Activated T-cell treated with anti-CD3 and anti-CD28 coated beads, Interleukin-2, amount 50 U/mL, for 24 hours (primary cell): Measurements from ENCODE around the gene CCDC116.

Source experiments
- DNase-seq: peaks from one replicate; pipeline ENCODE4 v3.0.0-alpha.2; 2020
- H3K27ac Mint-ChIP-seq: 2 replicates; pipeline ENCODE4 v1.8.0; 2020; ENCODE audit warnings: mild to moderate bottlenecking, mixed read lengths
- H3K27me3 Mint-ChIP-seq: 2 replicates; pipeline ENCODE4 v1.8.0; 2020; ENCODE audit warnings: mixed read lengths
- H3K36me3 Mint-ChIP-seq: 2 replicates; pipeline ENCODE4 v1.8.0; 2020; ENCODE audit warnings: low read depth, mixed read lengths
- H3K4me1 Mint-ChIP-seq: 2 replicates; pipeline ENCODE4 v1.8.0; 2020; ENCODE audit warnings: low read depth, mixed read lengths
- H3K4me3 Mint-ChIP-seq: 2 replicates; pipeline ENCODE4 v1.8.0; 2020; ENCODE audit warnings: mild to moderate bottlenecking, moderate library complexity, mixed read lengths
- H3K9me3 Mint-ChIP-seq: 2 replicates; pipeline ENCODE4 v1.8.0; 2020; ENCODE audit warnings: mixed read lengths

Gene CCDC116

DNA sequence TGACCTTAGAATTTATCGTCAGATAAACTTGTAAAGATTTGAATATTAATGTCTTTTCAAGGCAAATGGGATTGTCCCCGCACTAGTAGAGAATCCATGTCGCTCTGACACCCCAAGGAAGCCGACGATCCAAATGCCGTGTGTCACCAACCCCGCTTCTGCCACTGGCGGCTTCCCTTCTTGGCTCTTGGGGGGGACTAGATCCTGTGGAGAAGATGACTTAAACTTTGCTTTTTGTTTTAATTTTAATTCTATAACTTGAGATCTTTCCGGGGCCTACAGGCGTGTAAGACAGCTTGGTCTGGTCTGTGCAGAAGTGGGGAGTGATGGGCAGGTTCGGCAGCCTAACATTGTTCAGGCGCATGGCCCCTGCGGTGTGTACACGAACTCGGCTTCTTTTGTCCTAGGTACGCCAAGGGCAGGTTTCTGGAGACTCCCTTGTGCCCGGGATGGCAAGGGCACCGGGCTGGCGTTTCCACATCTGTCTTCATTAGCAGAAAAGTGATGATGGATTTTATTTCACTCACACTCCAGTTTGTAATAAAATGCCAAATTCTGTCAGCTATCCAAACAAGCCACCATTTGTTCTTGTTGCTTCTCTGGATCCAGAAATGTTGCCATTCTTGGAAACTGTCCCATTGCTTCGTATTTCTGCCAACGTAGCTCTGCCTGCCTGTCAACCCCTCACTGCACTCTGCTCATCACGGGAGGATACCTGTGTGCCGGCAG lies 9.5 kb upstream of the CCDC116 start:
- H3K27me3 Mint-ChIP-seq = no peaks in the 10 kb centered on the region
- no peaks in the 10 kb centered on the region for H3K9me3 Mint-ChIP-seq
- no peak for DNase-seq
- peak overlapping the region; percentile 95 for H3K27ac Mint-ChIP-seq
- peaks cover 39% of the 10 kb centered on the region for H3K4me1 Mint-ChIP-seq
- no peak overlapping the region for H3K4me3 Mint-ChIP-seq
- peaks cover 86% of the 10 kb centered on the region for H3K36me3 Mint-ChIP-seq

DNA sequence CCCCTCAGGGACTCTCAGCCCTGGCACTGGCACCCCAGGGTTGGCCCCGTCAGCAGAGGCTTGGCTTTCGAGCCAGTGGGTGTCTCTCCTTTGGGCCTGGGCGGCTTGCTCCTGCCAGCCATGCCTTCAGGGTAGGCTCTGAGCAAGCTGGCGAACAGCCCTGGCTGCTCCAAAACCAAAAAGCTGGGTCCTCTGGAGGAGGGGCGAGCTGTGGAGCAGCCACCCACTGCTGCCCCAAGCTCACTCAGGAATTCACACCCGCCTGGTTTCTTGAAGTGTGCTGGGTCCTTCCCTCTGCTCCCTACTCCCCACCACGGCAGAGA lies 9.0 kb upstream of the CCDC116 start:
- peak overlapping the region; percentile 95 for H3K27ac Mint-ChIP-seq
- no peak overlapping the region for H3K4me3 Mint-ChIP-seq
- H3K9me3 Mint-ChIP-seq = no peaks in the 10 kb centered on the region
- peaks cover 43% of the 10 kb centered on the region for H3K4me1 Mint-ChIP-seq
- no peaks in the 10 kb centered on the region for H3K27me3 Mint-ChIP-seq
- no peak for DNase-seq
- peaks cover 89% of the 10 kb centered on the region for H3K36me3 Mint-ChIP-seq

DNA sequence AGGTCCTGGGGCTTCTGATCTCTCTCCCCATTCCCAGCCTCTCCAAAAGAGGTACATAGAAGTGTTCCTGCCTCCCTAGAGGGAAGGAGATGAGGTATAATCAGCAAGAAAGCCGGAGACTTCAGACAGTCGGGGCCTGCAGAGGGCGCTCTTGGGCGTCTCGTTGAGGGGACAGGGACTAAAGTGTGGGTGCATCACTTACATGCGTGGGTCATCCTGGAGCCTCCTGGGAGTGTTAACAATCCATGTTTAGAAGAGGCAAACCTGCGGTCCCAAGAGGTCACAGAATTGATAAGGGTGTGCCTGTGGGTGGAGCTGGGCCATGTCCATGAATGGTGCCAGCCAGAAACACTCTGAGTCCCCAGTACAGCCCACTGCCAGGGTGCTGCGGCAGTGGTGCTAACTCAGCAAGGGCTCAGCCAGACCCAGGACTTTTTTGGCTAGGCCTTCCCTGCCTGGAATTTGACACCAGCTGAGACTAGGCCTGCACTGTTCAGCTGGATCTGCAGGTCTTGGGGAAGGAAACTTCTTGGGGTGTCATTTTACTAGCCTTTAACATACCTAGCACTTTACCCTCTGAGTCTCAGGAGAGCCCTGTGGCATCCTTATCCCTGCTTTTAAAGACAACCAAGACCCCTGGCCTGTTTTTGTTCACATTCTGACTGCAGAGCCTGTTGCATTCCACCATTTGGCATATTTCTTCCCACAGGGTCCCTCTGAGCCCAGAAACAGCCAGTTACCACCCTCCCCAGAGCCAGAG lies 8.3 kb upstream of the CCDC116 start:
- Mint-ChIP-seq H3K4me1 (peaks cover 42% of the 10 kb centered on the region), H3K4me3 (no peak overlapping the region), H3K27me3 (no peaks in the 10 kb centered on the region), H3K36me3 (peaks cover 90% of the 10 kb centered on the region), H3K9me3 (no peaks in the 10 kb centered on the region), H3K27ac (peak overlapping the region; percentile 95)
- DNase-seq = peak; percentile 66

DNA sequence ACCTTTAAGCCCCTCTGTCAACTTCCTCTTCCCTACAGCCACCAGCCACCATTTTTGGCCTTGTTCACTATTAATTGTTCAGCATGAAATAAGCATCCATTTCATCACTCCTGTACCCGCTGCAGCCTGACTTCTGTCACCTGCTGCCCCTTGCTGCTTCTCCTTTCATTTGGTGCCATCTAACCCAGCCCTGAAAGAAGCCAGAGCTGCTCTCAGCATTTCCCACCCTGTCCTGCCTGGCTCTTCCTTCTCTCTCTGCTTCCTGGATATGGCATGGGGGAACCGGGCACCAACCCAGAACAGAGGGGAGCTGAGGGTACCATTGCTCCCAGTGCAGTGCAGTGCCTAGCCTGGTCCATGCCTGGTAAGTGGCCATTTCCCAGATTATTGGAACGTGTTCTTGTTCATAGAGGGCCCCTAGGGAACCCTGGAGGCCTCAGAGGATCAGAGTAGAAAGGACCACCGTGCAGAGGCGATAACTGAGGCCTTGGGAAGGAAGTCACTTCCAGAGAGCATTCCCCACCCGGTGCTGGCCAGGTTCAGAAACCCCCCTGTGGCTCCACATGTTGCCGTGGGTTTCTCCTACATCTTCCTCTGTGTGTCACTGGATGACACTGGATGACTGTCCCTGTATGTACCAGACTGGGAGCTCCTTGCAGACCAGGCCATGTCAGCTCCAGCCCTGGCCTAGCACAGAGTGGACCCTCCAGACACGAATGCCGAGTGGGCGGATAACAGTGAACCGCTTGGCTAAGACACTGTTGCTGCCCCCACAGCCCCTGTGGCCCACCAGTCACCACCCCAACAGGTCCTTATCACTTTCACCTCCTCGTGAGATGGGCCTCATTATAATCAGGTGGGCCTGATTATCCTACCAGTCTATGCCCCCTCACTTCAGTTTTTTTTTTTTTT lies 7.4 kb upstream of the CCDC116 start:
- no peak for DNase-seq
- Mint-ChIP-seq H3K9me3 (no peaks in the 10 kb centered on the region), H3K4me1 (peaks cover 39% of the 10 kb centered on the region), H3K27me3 (no peaks in the 10 kb centered on the region), H3K27ac (peak overlapping the region; percentile 95), H3K4me3 (no peak overlapping the region), H3K36me3 (peaks cover 87% of the 10 kb centered on the region)

DNA sequence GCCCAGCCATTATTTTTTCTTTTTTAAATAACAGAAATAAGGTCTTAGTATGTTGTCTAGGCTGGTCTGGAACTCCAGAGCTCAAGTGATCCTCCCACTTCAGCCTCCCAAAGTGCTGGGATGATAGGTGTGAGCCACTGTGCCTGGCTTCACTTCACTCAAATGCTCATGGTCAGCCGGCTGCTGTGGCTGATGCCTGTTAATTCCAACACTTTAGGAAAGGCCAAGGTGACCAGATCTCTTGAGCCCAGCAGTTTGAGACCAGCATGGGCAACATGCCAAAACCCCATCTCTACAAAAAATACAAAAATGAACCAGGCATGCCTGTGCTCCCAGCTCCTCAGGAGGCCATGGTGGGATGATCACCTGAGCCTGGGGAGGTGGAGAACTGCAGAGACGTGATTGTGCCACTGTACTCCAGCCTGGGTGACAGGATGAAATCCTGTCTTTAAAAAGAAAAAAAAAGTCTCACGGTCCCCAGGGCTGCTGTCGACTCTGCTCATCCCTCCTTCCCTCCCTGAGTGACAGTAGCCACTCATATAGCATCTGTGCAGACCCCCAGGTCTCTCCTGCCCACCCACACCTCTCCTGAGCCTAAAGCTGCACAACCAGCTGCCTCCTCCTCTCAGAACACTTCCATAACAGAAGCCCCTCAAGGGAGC lies 6.4 kb upstream of the CCDC116 start:
- peaks cover 80% of the 10 kb centered on the region for H3K36me3 Mint-ChIP-seq
- no peaks in the 10 kb centered on the region for H3K27me3 Mint-ChIP-seq
- H3K9me3 Mint-ChIP-seq = no peaks in the 10 kb centered on the region
- H3K4me1 Mint-ChIP-seq = peaks cover 45% of the 10 kb centered on the region
- peak overlapping the region; percentile 3 for H3K4me3 Mint-ChIP-seq
- no peak for DNase-seq
- peak overlapping the region; percentile 95 for H3K27ac Mint-ChIP-seq

DNA sequence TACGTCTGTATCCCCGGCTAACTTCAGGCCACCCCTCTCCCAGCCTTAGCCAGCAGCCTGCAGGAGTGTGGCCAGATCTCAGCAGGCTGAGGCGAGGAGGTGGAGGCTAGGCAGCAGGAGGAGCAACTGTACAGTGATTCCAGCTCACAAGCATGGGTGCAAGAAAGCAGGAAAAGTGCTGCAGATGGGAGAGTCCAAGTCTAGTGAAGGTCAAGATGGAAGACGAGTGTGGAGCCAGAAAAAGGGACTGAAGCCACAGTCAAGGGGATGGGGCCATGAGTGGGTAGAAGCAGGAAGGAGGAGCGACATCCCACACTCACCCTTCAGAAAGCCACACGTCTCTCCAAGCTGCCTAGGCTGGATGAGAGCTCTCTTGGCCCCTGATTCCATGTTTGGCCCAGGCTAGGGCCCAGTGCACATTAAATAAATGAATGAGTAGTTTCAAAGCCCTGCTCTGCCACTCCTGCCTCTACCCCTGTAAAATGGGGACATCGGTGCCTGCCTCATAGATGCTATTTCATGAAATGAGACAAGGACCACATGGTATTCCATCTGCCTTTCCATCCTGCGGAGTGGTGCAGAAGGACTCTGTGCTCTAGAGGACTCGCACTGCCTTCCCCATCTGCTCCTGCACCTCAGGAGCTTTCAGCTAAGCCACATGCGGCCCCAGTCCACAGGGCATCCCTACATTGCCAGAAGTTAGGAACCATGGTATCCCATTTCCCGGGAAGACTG lies 5.7 kb upstream of the CCDC116 start:
- peaks cover 75% of the 10 kb centered on the region for H3K36me3 Mint-ChIP-seq

DNA sequence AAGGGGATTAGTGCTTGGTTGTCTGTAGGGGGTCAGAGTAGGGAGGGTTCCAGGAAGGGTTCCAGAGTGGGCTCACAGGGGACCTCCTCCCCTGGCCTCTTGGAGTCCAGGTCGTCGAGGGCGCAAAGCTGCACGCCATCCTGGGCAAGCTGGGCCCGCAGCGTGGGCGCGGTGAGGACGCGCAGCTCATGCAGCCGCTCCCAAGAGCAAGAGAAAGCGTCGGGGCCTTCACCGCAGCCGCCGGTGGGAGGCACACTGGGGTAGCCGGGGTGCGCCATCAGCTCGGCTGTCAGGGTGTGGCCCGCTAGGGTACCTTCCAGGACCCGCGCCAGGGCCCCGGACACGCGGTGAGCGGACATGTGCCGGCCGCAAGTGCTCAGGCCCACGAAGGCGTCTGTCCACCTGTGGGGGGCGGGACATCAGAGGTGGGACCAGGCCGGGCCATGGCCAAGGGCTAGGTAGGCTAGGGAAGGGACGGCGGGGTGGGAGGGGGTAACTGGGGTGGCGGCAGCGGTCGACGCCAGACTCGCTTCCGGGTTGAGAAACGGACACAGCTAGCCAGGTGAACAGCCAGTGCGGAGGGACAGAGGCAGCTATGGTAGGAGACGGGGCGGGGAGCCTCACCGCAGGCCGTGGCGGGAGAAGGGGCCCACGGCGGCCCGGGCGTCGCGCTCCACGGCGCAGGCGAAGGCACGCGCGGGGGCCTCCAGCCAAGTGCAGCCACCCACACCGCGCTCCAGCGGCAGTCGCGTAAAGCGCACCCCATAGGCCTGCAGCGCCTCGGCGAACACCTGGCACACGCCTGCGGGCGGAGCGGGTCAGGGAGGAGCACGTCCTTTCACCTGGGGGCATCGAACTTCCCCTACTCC lies 3.9 kb upstream of the CCDC116 start:
- Mint-ChIP-seq H3K36me3 (peaks cover 58% of the 10 kb centered on the region), H3K27me3 (no peaks in the 10 kb centered on the region), H3K27ac (peak overlapping the region; percentile 97), H3K4me3 (peak overlapping the region; percentile 90), H3K9me3 (no peaks in the 10 kb centered on the region), H3K4me1 (peaks cover 55% of the 10 kb centered on the region)
- no peak for DNase-seq

More for the DNA sequence above, 5.7 kb upstream of the CCDC116 start:
- Mint-ChIP-seq H3K4me3 (peak overlapping the region; percentile 90), H3K27ac (peak overlapping the region; percentile 95), H3K4me1 (peaks cover 49% of the 10 kb centered on the region), H3K9me3 (no peaks in the 10 kb centered on the region), H3K27me3 (no peaks in the 10 kb centered on the region)
- DNase-seq = no peak

DNA sequence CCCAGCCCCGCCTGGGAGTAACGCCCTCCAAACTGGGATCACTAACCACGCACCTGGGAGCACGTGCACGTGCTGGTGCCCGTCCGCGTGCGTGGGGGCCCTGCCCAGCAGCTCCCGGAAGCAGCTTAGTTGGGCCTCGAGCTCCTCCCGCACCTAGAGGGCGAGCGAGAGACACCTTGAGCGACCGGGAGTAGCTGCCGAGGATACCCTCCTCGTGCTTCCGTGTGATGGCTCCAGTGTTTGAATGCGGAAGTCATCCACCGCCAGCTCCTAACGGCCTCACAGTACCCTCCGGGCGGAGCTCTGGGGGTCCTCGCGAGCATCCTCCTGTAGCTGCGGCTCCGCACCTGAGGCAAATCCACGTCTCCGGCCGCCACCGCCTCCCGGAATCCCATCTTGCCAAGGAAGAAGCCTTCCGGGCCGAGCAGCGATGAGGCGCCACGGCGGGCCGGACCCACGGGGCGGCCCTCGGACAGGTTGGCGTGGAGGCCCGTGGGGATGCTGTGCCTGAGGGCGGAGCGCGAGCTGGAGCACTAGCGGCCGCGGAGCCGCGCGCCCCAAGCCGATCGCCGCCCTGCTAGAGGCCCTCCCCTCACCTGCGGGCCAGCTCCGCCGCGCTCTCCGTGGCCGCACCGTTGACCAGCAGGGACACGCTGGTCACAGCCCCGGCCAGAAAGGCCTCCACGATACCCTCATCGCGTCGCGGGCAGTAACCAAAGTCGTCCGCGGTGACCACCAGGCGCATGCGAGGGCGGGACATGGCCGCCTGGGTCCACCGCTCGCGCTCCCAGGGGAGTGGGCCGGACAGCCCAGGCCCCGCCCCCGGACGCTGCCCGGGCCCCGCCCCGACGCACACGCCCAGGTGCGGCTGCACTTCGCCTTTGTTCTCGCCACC lies 3.1 kb upstream of the CCDC116 start, which contains the start of gene YDJC:
TSS of gene YDJC (minus strand) at position 768 of the 895 bp plus-strand sequence. CDS start at position 760, 8 bp downstream.
- Mint-ChIP-seq H3K27me3 (no peaks in the 10 kb centered on the region), H3K36me3 (peaks cover 50% of the 10 kb centered on the region), H3K27ac (peak within 1 kb of the TSS; percentile 97), H3K9me3 (no peaks in the 10 kb centered on the region), H3K4me1 (peaks cover 51% of the 10 kb centered on the region), H3K4me3 (peak within 1 kb of the TSS; percentile 90)
- peak; percentile 97 for DNase-seq

DNA sequence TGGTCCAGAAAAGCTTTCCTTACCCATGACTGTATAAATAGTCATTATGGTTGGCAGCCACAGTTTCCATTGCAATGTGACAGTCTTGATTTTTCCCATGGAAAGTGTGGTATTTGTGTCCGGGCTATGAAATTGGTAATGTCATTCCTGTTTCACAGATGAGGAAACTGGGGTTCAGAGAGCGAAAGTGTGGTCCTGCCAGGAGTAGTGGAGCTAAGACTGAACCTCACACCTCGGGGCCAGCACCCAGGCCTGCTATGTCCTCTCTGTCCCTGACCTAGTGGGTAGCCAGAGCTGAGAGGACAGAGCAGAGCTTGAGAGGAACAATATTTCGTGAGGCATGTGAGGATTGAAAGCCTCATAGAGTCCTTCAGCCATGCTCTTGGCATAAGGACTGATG lies 1.5 kb upstream of the CCDC116 start:
- peaks cover 42% of the 10 kb centered on the region for H3K4me1 Mint-ChIP-seq
- peaks cover 36% of the 10 kb centered on the region for H3K36me3 Mint-ChIP-seq
- H3K4me3 Mint-ChIP-seq = peak overlapping the region; percentile 90
- H3K27me3 Mint-ChIP-seq = no peaks in the 10 kb centered on the region
- no peak for DNase-seq
- H3K27ac Mint-ChIP-seq = peak overlapping the region; percentile 38
- no peaks in the 10 kb centered on the region for H3K9me3 Mint-ChIP-seq

DNA sequence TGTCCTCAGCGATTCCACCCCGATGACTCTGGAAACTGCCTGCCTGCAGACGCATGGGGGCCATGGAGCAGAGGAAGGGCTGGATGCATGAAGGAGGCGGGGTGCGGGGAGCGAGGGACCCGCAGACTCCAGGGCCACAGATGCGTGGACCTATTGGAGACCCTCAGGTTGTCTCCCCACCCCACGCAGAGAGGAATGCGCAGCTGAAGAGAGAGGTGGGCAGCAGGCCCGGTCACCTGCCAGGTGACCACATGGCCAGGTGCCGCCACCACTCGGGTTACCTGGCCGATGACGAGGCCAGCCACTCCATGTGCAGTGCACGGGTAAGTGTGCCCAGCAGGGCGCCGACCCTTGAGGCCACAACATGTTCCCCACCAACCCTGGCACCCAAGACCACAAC lies 371 bp downstream of the CCDC116 start:
- DNase-seq = no peak
- H3K9me3 Mint-ChIP-seq = no peaks in the 10 kb centered on the region
- H3K36me3 Mint-ChIP-seq = peaks cover 18% of the 10 kb centered on the region
- H3K4me3 Mint-ChIP-seq = no peak overlapping the region
- H3K4me1 Mint-ChIP-seq = peaks cover 26% of the 10 kb centered on the region
- no peaks in the 10 kb centered on the region for H3K27me3 Mint-ChIP-seq
- H3K27ac Mint-ChIP-seq = no peak overlapping the region

DNA sequence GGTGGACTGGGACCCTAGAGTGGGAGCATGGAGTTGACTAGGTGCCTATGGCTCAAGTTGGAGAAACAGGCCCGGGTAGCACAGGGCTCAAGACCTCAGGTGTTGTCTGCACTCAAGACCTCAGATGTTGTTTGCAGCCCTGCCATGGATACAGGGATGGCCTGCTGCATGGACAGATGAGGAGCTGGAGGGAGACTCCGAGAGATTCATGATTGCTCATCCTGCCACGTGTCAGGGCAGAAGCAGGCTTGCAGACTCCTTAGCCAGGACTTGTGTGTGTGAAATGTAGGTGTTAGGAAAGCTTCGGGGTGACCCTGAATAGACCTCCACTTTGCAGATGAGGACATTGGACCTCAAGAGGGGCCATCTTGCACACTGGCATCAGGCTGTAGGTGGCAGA lies 921 bp downstream of the CCDC116 start:
- H3K27ac Mint-ChIP-seq = no peak overlapping the region
- peaks cover 21% of the 10 kb centered on the region for H3K4me1 Mint-ChIP-seq
- H3K9me3 Mint-ChIP-seq = no peaks in the 10 kb centered on the region
- H3K36me3 Mint-ChIP-seq = peaks cover 12% of the 10 kb centered on the region
- no peak overlapping the region for H3K4me3 Mint-ChIP-seq
- no peaks in the 10 kb centered on the region for H3K27me3 Mint-ChIP-seq
- DNase-seq = no peak

DNA sequence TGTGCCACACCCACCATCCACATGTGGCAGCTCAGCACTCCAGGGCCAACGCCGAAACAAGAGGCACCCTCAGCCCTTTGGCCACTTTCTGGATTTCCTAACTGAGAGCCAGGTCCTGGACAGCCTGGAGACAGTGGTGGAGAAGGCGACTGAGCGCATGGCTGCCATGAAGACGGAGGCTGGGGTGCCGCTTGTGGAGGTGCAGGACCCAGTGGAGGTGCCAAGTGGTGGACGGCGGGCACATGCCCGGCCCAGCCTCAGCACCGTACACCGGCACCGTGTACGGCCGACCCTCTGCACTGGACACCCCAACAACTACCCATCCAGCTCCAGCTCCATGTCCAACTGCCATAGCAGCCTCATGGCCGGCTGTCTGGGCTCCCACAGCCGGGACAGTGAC lies 1.5 kb downstream of the CCDC116 start:
- no peak for DNase-seq
- peaks cover 20% of the 10 kb centered on the region for H3K4me1 Mint-ChIP-seq
- no peak overlapping the region for H3K27ac Mint-ChIP-seq
- no peak overlapping the region for H3K4me3 Mint-ChIP-seq
- H3K9me3 Mint-ChIP-seq = no peaks in the 10 kb centered on the region
- H3K27me3 Mint-ChIP-seq = no peaks in the 10 kb centered on the region
- peaks cover 9% of the 10 kb centered on the region for H3K36me3 Mint-ChIP-seq
